Fibroblast of mammary gland (primary cell): ENCODE results near the gene MT3.

Experiments used
- DNase-seq: peaks from one replicate; pipeline ENCODE4 v3.0.0-alpha.2; 2010; ENCODE audit warnings: low read depth
- H3K4me3 ChIP-seq: 2 replicates; pipeline ENCODE4 v1.5.1; 2011; ENCODE audit warnings: low read depth, mild to moderate bottlenecking, low read length, moderate library complexity; ENCODE audit not compliant: control insufficient read depth
- CTCF ChIP-seq: conservative IDR thresholded peaks from 2 replicates; pipeline ENCODE4 v1.5.1; 2011; ENCODE audit warnings: low read depth, low read length, inconsistent platforms; ENCODE audit not compliant: control insufficient read depth, insufficient read depth

The MT3 gene

GRCh38 chr16:56589141-56590039, at the start of gene MT3:
TSS of gene MT3 (plus strand) at chr16:56589528. CDS start at chr16:56589591, 63 bp downstream.
- no peak for DNase-seq
- no peak for TF ChIP-seq CTCF
- no peak within 1 kb of the TSS for H3K4me3 ChIP-seq

- H3K4me3 ChIP-seq = no peak overlapping the region
- DNase-seq = no peak
- TF ChIP-seq CTCF = no peak
Observed at GRCh38 chr16:56539656-56540055, 49.7 kb upstream of the MT3 start.

GRCh38 chr16:56542039-56542438, 47.3 kb upstream of the MT3 start:
- no peak for TF ChIP-seq CTCF
- no peak for DNase-seq
- no peak overlapping the region for H3K4me3 ChIP-seq

GRCh38 chr16:56547120-56547948, 42.0 kb upstream of the MT3 start:
- peak; percentile 75 for DNase-seq
- no peak overlapping the region for H3K4me3 ChIP-seq
- no peak for TF ChIP-seq CTCF

- TF ChIP-seq CTCF = no peak
- DNase-seq = no peak
- no peak overlapping the region for H3K4me3 ChIP-seq
Observed at GRCh38 chr16:56547949-56548567, 41.3 kb upstream of the MT3 start.

GRCh38 chr16:56549161-56549560, 40.2 kb upstream of the MT3 start:
- H3K4me3 ChIP-seq = no peak overlapping the region
- DNase-seq = no peak
- no peak for TF ChIP-seq CTCF
